ENCODE measurements around the gene PPP2R5D. TPM values are rescaled to one million over a fixed set of nuclear protein-coding genes. Genes with fewer than 3 reads are reported as not detected.

Gene PPP2R5D
- total and polyA plus RNA-seq, 2 donors from 2014 or later: 21.8 to 22.6 TPM

DNA sequence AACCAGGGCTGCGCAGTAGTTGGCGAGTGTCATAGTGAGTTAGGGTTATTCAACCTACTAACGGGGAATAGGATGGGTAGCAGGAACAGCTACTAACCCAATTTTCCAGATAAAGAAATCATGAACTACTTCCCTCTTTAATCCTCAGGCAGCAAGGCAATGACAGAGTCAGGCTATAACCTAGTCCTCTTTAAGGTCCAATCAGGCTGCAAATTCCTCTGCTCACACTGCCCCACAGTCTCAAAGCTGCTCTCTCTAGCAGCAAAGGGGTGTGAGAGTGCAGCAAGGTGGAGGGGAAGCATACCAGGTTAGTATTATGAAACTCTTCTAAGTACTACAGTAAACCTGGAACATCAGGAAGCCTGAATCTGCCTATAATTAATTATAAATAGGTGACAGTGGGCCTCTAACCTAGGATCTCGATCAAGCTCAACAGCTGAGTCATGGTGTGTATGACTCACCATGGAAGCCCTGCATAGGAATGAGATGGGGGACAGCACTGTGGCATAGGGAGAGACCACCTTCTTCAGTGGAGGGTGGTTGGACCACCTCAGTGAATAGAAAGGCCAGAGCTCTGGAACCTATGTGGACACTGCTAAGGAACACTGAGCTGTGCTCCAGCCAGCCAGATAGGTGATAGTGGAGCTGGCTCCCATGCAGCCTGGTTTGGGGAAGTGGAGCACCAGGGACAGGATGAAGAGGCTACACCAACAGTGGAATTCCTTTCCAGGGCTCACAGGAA, 13.3 kb upstream of the PPP2R5D start:
- Histone ChIP-seq H3K4me3 (ENCODE audit: low read length in 3 of 3) (no peak overlapping the region), H3K27ac (ENCODE audit: low read depth in 2 of 2, low read length in 2 of 2) (no peak overlapping the region), H3K27me3 (ENCODE audit: control insufficient read depth, insufficient read depth, low read length) (no peaks in the 10 kb centered on the region), H3K9ac (ENCODE audit: low read length in 3 of 3) (no peak overlapping the region), H3K4me1 (ENCODE audit: control insufficient read depth in 2 of 3, insufficient read depth in 2 of 3, low read depth in 1 of 3, low read length in 3 of 3) (no peaks in the 10 kb centered on the region), H3K9me3 (ENCODE audit: control insufficient read depth in 2 of 3, insufficient read depth in 1 of 3, low read length in 3 of 3) (no peaks in the 10 kb centered on the region), H3K36me3 (ENCODE audit: control insufficient read depth in 2 of 3, insufficient read depth in 3 of 3, low read length in 3 of 3) (peaks cover 0 to 13% (median 3%) of the 10 kb centered on the region in 3 donors)
- TF ChIP-seq, protein P1, sequence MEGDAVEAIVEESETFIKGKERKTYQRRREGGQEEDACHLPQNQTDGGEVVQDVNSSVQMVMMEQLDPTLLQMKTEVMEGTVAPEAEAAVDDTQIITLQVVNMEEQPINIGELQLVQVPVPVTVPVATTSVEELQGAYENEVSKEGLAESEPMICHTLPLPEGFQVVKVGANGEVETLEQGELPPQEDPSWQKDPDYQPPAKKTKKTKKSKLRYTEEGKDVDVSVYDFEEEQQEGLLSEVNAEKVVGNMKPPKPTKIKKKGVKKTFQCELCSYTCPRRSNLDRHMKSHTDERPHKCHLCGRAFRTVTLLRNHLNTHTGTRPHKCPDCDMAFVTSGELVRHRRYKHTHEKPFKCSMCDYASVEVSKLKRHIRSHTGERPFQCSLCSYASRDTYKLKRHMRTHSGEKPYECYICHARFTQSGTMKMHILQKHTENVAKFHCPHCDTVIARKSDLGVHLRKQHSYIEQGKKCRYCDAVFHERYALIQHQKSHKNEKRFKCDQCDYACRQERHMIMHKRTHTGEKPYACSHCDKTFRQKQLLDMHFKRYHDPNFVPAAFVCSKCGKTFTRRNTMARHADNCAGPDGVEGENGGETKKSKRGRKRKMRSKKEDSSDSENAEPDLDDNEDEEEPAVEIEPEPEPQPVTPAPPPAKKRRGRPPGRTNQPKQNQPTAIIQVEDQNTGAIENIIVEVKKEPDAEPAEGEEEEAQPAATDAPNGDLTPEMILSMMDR (IDR thresholded peaks at IDR 0.05; ENCODE audit: borderline replicate concordance, extremely low read depth, insufficient read depth): no peak
- FAIRE-seq (no peak), DNase-seq (no peak)
- intact Hi-C loops (cut with DNase I): no loop called here

DNA sequence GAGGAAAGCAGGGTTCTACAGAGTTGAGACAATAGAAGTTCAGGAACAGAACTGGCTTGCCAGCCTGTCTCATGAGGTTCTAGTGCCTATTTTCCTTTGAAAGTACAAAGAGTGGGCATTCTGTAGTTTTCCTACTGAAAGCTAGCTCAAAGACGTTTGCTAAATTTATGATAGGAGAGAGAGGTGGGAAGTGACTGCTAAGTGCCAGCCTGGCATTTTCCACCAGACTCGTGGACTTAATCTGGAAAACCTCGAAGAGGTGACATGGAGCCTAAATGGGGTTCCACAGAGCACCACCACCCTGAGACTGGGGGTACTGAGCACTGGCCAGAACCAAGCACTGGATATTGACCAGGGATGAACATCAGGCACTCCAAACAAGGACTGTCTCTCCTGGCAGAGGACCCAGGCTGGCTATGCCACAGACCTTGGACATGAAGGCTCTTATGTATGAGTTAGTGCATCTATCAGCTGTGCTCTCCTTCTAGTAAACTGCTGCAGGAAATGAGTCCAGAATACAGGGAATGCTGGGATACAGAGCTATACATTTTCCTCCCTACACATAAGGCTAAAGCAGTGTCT, 12.5 kb upstream of the PPP2R5D start:
- DNase-seq (no peak), FAIRE-seq (no peak)
- H3K27me3 ChIP-seq (ENCODE audit: control insufficient read depth, insufficient read depth, low read length): no peaks in the 10 kb centered on the region
- no peak overlapping the region for H3K9ac ChIP-seq (ENCODE audit: low read length in 3 of 3)
- H3K27ac ChIP-seq (ENCODE audit: low read depth in 2 of 2, low read length in 2 of 2): no peak overlapping the region
- TF ChIP-seq, protein P1 (IDR thresholded peaks at IDR 0.05; ENCODE audit: borderline replicate concordance, extremely low read depth, insufficient read depth): no peak
- intact Hi-C loops (cut with DNase I): no loop called here
- H3K36me3 ChIP-seq (ENCODE audit: control insufficient read depth in 2 of 3, insufficient read depth in 3 of 3, low read length in 3 of 3): peaks cover 0 to 8% (median 3%) of the 10 kb centered on the region in 3 donors
- no peaks in the 10 kb centered on the region for H3K4me1 ChIP-seq (ENCODE audit: control insufficient read depth in 2 of 3, insufficient read depth in 2 of 3, low read depth in 1 of 3, low read length in 3 of 3)
- H3K9me3 ChIP-seq (ENCODE audit: control insufficient read depth in 2 of 3, insufficient read depth in 1 of 3, low read length in 3 of 3): no peaks in the 10 kb centered on the region
- no peak overlapping the region for H3K4me3 ChIP-seq (ENCODE audit: low read length in 3 of 3)

DNA sequence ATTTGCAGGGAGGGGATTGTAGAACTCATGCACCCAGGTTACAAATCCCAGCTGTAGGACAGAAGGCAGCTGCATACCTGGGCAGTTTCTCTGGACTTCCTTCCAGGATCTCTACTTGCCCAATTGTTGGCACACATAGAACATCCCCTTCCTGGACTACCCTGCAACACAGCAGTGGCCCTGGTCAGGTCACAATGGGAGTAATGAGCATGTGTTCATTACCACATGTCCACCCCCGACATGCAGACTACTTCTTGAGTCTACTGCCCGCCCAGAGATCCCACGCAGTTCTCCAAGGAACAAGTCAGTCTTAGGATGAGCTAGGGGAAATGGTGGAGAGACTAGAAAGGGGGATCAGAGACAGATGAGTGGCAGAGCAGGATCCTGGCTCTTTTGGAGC, 10.4 kb upstream of the PPP2R5D start:
- H3K9me3 ChIP-seq (ENCODE audit: control insufficient read depth in 2 of 3, insufficient read depth in 1 of 3, low read length in 3 of 3): no peaks in the 10 kb centered on the region
- no peak overlapping the region for H3K4me3 ChIP-seq (ENCODE audit: low read length in 3 of 3)
- H3K4me1 ChIP-seq (ENCODE audit: control insufficient read depth in 2 of 3, insufficient read depth in 2 of 3, low read depth in 1 of 3, low read length in 3 of 3): peaks cover 0 to 4% (median 0%) of the 10 kb centered on the region in 3 donors
- H3K27ac ChIP-seq (ENCODE audit: low read depth in 2 of 2, low read length in 2 of 2): no peak overlapping the region
- FAIRE-seq (no peak), DNase-seq (no peak)
- TF ChIP-seq, protein P1 (IDR thresholded peaks at IDR 0.05; ENCODE audit: borderline replicate concordance, extremely low read depth, insufficient read depth): no peak
- intact Hi-C loops (cut with DNase I): no loop called here
- no peak overlapping the region for H3K9ac ChIP-seq (ENCODE audit: low read length in 3 of 3)
- no peaks in the 10 kb centered on the region for H3K27me3 ChIP-seq (ENCODE audit: control insufficient read depth, insufficient read depth, low read length)
- peaks cover 0 to 8% (median 3%) of the 10 kb centered on the region in 3 donors for H3K36me3 ChIP-seq (ENCODE audit: control insufficient read depth in 2 of 3, insufficient read depth in 3 of 3, low read length in 3 of 3)
